Measurements from ENCODE around the gene MED7.

MED7 gene

GRCh38 chr5:157165261-157165660 is 22.6 kb upstream of the MED7 start:
- Histone ChIP-seq H3K9me3 (ENCODE audit: control insufficient read depth in 5 of 5, low read length in 5 of 5) (no peaks in the 10 kb centered on the region), H3K4me3 (ENCODE audit: low read depth in 1 of 5, low read length in 5 of 5) (no peak overlapping the region), H3K27ac (ENCODE audit: low read depth, low read length) (no peak overlapping the region), H3K4me1 (ENCODE audit: control insufficient read depth in 5 of 5, insufficient read depth in 5 of 5, low read length in 5 of 5) (no peaks in the 10 kb centered on the region), H3K9ac (ENCODE audit: low read length in 5 of 5) (no peak overlapping the region), H3K27me3 (ENCODE audit: control insufficient read depth in 5 of 5, insufficient read depth in 4 of 5, low read length in 5 of 5) (peaks cover 0 to 7% (median 0%) of the 10 kb centered on the region in 5 donors), H3K36me3 (ENCODE audit: control insufficient read depth in 5 of 5, insufficient read depth in 5 of 5, low read length in 5 of 5) (no peaks in the 10 kb centered on the region)

GRCh38 chr5:157164521-157164920 is 21.9 kb upstream of the MED7 start:
- Histone ChIP-seq H3K9me3 (ENCODE audit: control insufficient read depth in 5 of 5, low read length in 5 of 5) (no peaks in the 10 kb centered on the region), H3K4me1 (ENCODE audit: control insufficient read depth in 5 of 5, insufficient read depth in 5 of 5, low read length in 5 of 5) (no peaks in the 10 kb centered on the region), H3K27ac (ENCODE audit: low read depth, low read length) (no peak overlapping the region), H3K36me3 (ENCODE audit: control insufficient read depth in 5 of 5, insufficient read depth in 5 of 5, low read length in 5 of 5) (no peaks in the 10 kb centered on the region), H3K9ac (ENCODE audit: low read length in 5 of 5) (no peak overlapping the region), H3K27me3 (ENCODE audit: control insufficient read depth in 5 of 5, insufficient read depth in 4 of 5, low read length in 5 of 5) (peaks cover 0 to 7% (median 0%) of the 10 kb centered on the region in 5 donors), H3K4me3 (ENCODE audit: low read depth in 1 of 5, low read length in 5 of 5) (no peak overlapping the region)

- Histone ChIP-seq H3K27ac (ENCODE audit: low read depth, low read length) (no peak overlapping the region), H3K4me1 (ENCODE audit: control insufficient read depth in 5 of 5, insufficient read depth in 5 of 5, low read length in 5 of 5) (no peaks in the 10 kb centered on the region), H3K9ac (ENCODE audit: low read length in 5 of 5) (no peak overlapping the region), H3K4me3 (ENCODE audit: low read depth in 1 of 5, low read length in 5 of 5) (no peak overlapping the region), H3K27me3 (ENCODE audit: control insufficient read depth in 5 of 5, insufficient read depth in 4 of 5, low read length in 5 of 5) (peaks cover 0 to 7% (median 0%) of the 10 kb centered on the region in 5 donors), H3K9me3 (ENCODE audit: control insufficient read depth in 5 of 5, low read length in 5 of 5) (no peaks in the 10 kb centered on the region), H3K36me3 (ENCODE audit: control insufficient read depth in 5 of 5, insufficient read depth in 5 of 5, low read length in 5 of 5) (no peaks in the 10 kb centered on the region)
Measured at GRCh38 chr5:157162919-157163510, 20.4 kb upstream of the MED7 start.

- Histone ChIP-seq H3K27ac (ENCODE audit: low read depth, low read length) (no peak overlapping the region), H3K4me1 (ENCODE audit: control insufficient read depth in 5 of 5, insufficient read depth in 5 of 5, low read length in 5 of 5) (no peaks in the 10 kb centered on the region), H3K36me3 (ENCODE audit: control insufficient read depth in 5 of 5, insufficient read depth in 5 of 5, low read length in 5 of 5) (no peaks in the 10 kb centered on the region), H3K27me3 (ENCODE audit: control insufficient read depth in 5 of 5, insufficient read depth in 4 of 5, low read length in 5 of 5) (peaks cover 0 to 7% (median 0%) of the 10 kb centered on the region in 5 donors), H3K4me3 (ENCODE audit: low read depth in 1 of 5, low read length in 5 of 5) (no peak overlapping the region), H3K9me3 (ENCODE audit: control insufficient read depth in 5 of 5, low read length in 5 of 5) (no peaks in the 10 kb centered on the region), H3K9ac (ENCODE audit: low read length in 5 of 5) (no peak overlapping the region)
Measured at GRCh38 chr5:157161996-157162395, 19.3 kb upstream of the MED7 start.

- H3K4me1 ChIP-seq (ENCODE audit: control insufficient read depth in 5 of 5, insufficient read depth in 5 of 5, low read length in 5 of 5): no peaks in the 10 kb centered on the region
- no peaks in the 10 kb centered on the region for H3K36me3 ChIP-seq (ENCODE audit: control insufficient read depth in 5 of 5, insufficient read depth in 5 of 5, low read length in 5 of 5)
- H3K9ac ChIP-seq (ENCODE audit: low read length in 5 of 5): no peak overlapping the region
- H3K9me3 ChIP-seq (ENCODE audit: control insufficient read depth in 5 of 5, low read length in 5 of 5): no peaks in the 10 kb centered on the region
- no peak overlapping the region for H3K4me3 ChIP-seq (ENCODE audit: low read depth in 1 of 5, low read length in 5 of 5)
- H3K27me3 ChIP-seq (ENCODE audit: control insufficient read depth in 5 of 5, insufficient read depth in 4 of 5, low read length in 5 of 5): peaks cover 0 to 4% (median 0%) of the 10 kb centered on the region in 5 donors
- no peak overlapping the region for H3K27ac ChIP-seq (ENCODE audit: low read depth, low read length)
Measured at GRCh38 chr5:157160001-157160400, 17.3 kb upstream of the MED7 start.

- H3K36me3 ChIP-seq (ENCODE audit: control insufficient read depth in 5 of 5, insufficient read depth in 5 of 5, low read length in 5 of 5): no peaks in the 10 kb centered on the region
- H3K4me1 ChIP-seq (ENCODE audit: control insufficient read depth in 5 of 5, insufficient read depth in 5 of 5, low read length in 5 of 5): no peaks in the 10 kb centered on the region
- no peak overlapping the region for H3K4me3 ChIP-seq (ENCODE audit: low read depth in 1 of 5, low read length in 5 of 5)
- no peaks in the 10 kb centered on the region for H3K9me3 ChIP-seq (ENCODE audit: control insufficient read depth in 5 of 5, low read length in 5 of 5)
- no peak overlapping the region for H3K27ac ChIP-seq (ENCODE audit: low read depth, low read length)
- no peak overlapping the region for H3K9ac ChIP-seq (ENCODE audit: low read length in 5 of 5)
- H3K27me3 ChIP-seq (ENCODE audit: control insufficient read depth in 5 of 5, insufficient read depth in 4 of 5, low read length in 5 of 5): peaks cover 0 to 3% (median 0%) of the 10 kb centered on the region in 5 donors
Measured at GRCh38 chr5:157159209-157159751, 16.6 kb upstream of the MED7 start.

- H3K9ac ChIP-seq (ENCODE audit: low read length in 5 of 5): no peak overlapping the region
- H3K36me3 ChIP-seq (ENCODE audit: control insufficient read depth in 5 of 5, insufficient read depth in 5 of 5, low read length in 5 of 5): no peaks in the 10 kb centered on the region
- H3K4me1 ChIP-seq (ENCODE audit: control insufficient read depth in 5 of 5, insufficient read depth in 5 of 5, low read length in 5 of 5): no peaks in the 10 kb centered on the region
- H3K9me3 ChIP-seq (ENCODE audit: control insufficient read depth in 5 of 5, low read length in 5 of 5): no peaks in the 10 kb centered on the region
- H3K4me3 ChIP-seq (ENCODE audit: low read depth in 1 of 5, low read length in 5 of 5): no peak overlapping the region
- H3K27ac ChIP-seq (ENCODE audit: low read depth, low read length): no peak overlapping the region
- peaks cover 0 to 3% (median 0%) of the 10 kb centered on the region in 5 donors for H3K27me3 ChIP-seq (ENCODE audit: control insufficient read depth in 5 of 5, insufficient read depth in 4 of 5, low read length in 5 of 5)
Measured at GRCh38 chr5:157157293-157157891, 14.7 kb upstream of the MED7 start.

- Histone ChIP-seq H3K27me3 (ENCODE audit: control insufficient read depth in 5 of 5, insufficient read depth in 4 of 5, low read length in 5 of 5) (peaks cover 0 to 3% (median 0%) of the 10 kb centered on the region in 5 donors), H3K9me3 (ENCODE audit: control insufficient read depth in 5 of 5, low read length in 5 of 5) (no peaks in the 10 kb centered on the region), H3K9ac (ENCODE audit: low read length in 5 of 5) (no peak overlapping the region), H3K4me1 (ENCODE audit: control insufficient read depth in 5 of 5, insufficient read depth in 5 of 5, low read length in 5 of 5) (no peaks in the 10 kb centered on the region), H3K36me3 (ENCODE audit: control insufficient read depth in 5 of 5, insufficient read depth in 5 of 5, low read length in 5 of 5) (no peaks in the 10 kb centered on the region), H3K27ac (ENCODE audit: low read depth, low read length) (no peak overlapping the region), H3K4me3 (ENCODE audit: low read depth in 1 of 5, low read length in 5 of 5) (no peak overlapping the region)
Measured at GRCh38 chr5:157155297-157155696, 12.6 kb upstream of the MED7 start.

GRCh38 chr5:157150995-157151394 is 8.3 kb upstream of the MED7 start:
- Histone ChIP-seq H3K4me3 (ENCODE audit: low read depth in 1 of 5, low read length in 5 of 5) (no peak overlapping the region), H3K36me3 (ENCODE audit: control insufficient read depth in 5 of 5, insufficient read depth in 5 of 5, low read length in 5 of 5) (no peaks in the 10 kb centered on the region), H3K9ac (ENCODE audit: low read length in 5 of 5) (no peak overlapping the region), H3K4me1 (ENCODE audit: control insufficient read depth in 5 of 5, insufficient read depth in 5 of 5, low read length in 5 of 5) (no peaks in the 10 kb centered on the region), H3K9me3 (ENCODE audit: control insufficient read depth in 5 of 5, low read length in 5 of 5) (no peaks in the 10 kb centered on the region), H3K27me3 (ENCODE audit: control insufficient read depth in 5 of 5, insufficient read depth in 4 of 5, low read length in 5 of 5) (no peaks in the 10 kb centered on the region), H3K27ac (ENCODE audit: low read depth, low read length) (no peak overlapping the region)

- H3K27ac ChIP-seq (ENCODE audit: low read depth, low read length): no peak overlapping the region
- H3K9me3 ChIP-seq (ENCODE audit: control insufficient read depth in 5 of 5, low read length in 5 of 5): no peaks in the 10 kb centered on the region
- H3K4me3 ChIP-seq (ENCODE audit: low read depth in 1 of 5, low read length in 5 of 5): no peak overlapping the region
- H3K4me1 ChIP-seq (ENCODE audit: control insufficient read depth in 5 of 5, insufficient read depth in 5 of 5, low read length in 5 of 5): peaks cover 0 to under 1% (median 0%) of the 10 kb centered on the region in 5 donors
- no peaks in the 10 kb centered on the region for H3K27me3 ChIP-seq (ENCODE audit: control insufficient read depth in 5 of 5, insufficient read depth in 4 of 5, low read length in 5 of 5)
- no peaks in the 10 kb centered on the region for H3K36me3 ChIP-seq (ENCODE audit: control insufficient read depth in 5 of 5, insufficient read depth in 5 of 5, low read length in 5 of 5)
- H3K9ac ChIP-seq (ENCODE audit: low read length in 5 of 5): no peak overlapping the region
Measured at GRCh38 chr5:157148734-157149615, 6.3 kb upstream of the MED7 start.

Data from subcutaneous abdominal adipose tissue (tissue), 5 donors.